ENCODE data around the gene FNDC8.
"Not testable (repeated sequence)": the region's sequence is repeated elsewhere in the genome, so short reads cannot be mapped to it uniquely, and the experiment has no call there.

Gene FNDC8

GRCh38 chr17:35144840-35145239, 23.4 kb downstream of the FNDC8 start:
- DNase-seq (ENCODE audit: low spot score) = no peak

GRCh38 chr17:35146214-35146833, 24.9 kb downstream of the FNDC8 start:
- no peak for DNase-seq (ENCODE audit: low spot score)

GRCh38 chr17:35147375-35147905, 26.0 kb downstream of the FNDC8 start, which contains the start of gene UNC45B:
TSS of gene UNC45B (plus strand) at chr17:35147817. CDS start at chr17:35148264, 447 bp downstream.
- no peak for DNase-seq (ENCODE audit: low spot score)

GRCh38 chr17:35148144-35148543, 26.7 kb downstream of the FNDC8 start:
- no peak for DNase-seq (ENCODE audit: low spot score)

- DNase-seq (ENCODE audit: low spot score) = no peak
Measured at GRCh38 chr17:35149941-35150340, 28.5 kb downstream of the FNDC8 start.

- not testable (repeated sequence) for DNase-seq (ENCODE audit: low spot score)
Measured at GRCh38 chr17:35151080-35151479, 29.7 kb downstream of the FNDC8 start.

GRCh38 chr17:35152421-35153140, 31.2 kb downstream of the FNDC8 start:
- no peak for DNase-seq (ENCODE audit: low spot score)

- no peak for DNase-seq (ENCODE audit: low spot score)
Measured at GRCh38 chr17:35154196-35155165, 33.1 kb downstream of the FNDC8 start.

- no peak for DNase-seq (ENCODE audit: low spot score)
Measured at GRCh38 chr17:35155246-35155645, 33.8 kb downstream of the FNDC8 start.

GRCh38 chr17:35159940-35160339, 38.5 kb downstream of the FNDC8 start:
- DNase-seq (ENCODE audit: low spot score) = no peak

- no peak for DNase-seq (ENCODE audit: low spot score)
Measured at GRCh38 chr17:35160354-35161201, 39.2 kb downstream of the FNDC8 start.

- no peak for DNase-seq (ENCODE audit: low spot score)
Measured at GRCh38 chr17:35161281-35161761, 39.9 kb downstream of the FNDC8 start.

GRCh38 chr17:35162755-35163154, 41.3 kb downstream of the FNDC8 start:
- DNase-seq (ENCODE audit: low spot score) = no peak

GRCh38 chr17:35163886-35164285, 42.5 kb downstream of the FNDC8 start:
- no peak for DNase-seq (ENCODE audit: low spot score)

GRCh38 chr17:35164716-35165115, 43.3 kb downstream of the FNDC8 start:
- DNase-seq (ENCODE audit: low spot score) = no peak

- DNase-seq (ENCODE audit: low spot score) = no peak
Measured at GRCh38 chr17:35166526-35166925, 45.1 kb downstream of the FNDC8 start.

- DNase-seq (ENCODE audit: low spot score) = no peak
Measured at GRCh38 chr17:35167046-35167445, 45.6 kb downstream of the FNDC8 start.

- no peak for DNase-seq (ENCODE audit: low spot score)
Measured at GRCh38 chr17:35167666-35168065, 46.3 kb downstream of the FNDC8 start.

- DNase-seq (ENCODE audit: low spot score) = no peak
Measured at GRCh38 chr17:35169835-35170363, 48.5 kb downstream of the FNDC8 start.

GRCh38 chr17:35170968-35171771, 49.8 kb downstream of the FNDC8 start:
- DNase-seq (ENCODE audit: low spot score) = no peak

All from HuH-7 (cell line).